Hepatocyte (in vitro differentiated cells): Measurements from ENCODE around the gene MB21D2. TPM values are rescaled to one million over a fixed set of nuclear protein-coding genes. Genes with fewer than 3 reads are reported as not detected.

Experiments used
- DNase-seq: peaks from one replicate; pipeline ENCODE4 v3.0.0-alpha.2; 2016; ENCODE audit warnings: low spot score
- H2AFZ ChIP-seq: fragments of 200-600 bp; sonication (generic); 2 replicates; pipeline ENCODE4 v1.6.0; 2016; ENCODE audit warnings: antibody characterized with exemption, mild to moderate bottlenecking
- H3K27ac ChIP-seq: fragments of 200-600 bp; sonication (generic); 2 replicates; pipeline ENCODE4 v1.5.1; 2016; ENCODE audit warnings: mild to moderate bottlenecking
- H3K27me3 ChIP-seq: fragments of 200-600 bp; sonication (generic); 2 replicates; pipeline ENCODE4 v1.6.1; 2016
- H3K36me3 ChIP-seq: fragments of 200-600 bp; sonication (generic); replicated peaks from 2 replicates; pipeline ENCODE4 v1.5.1; 2016; ENCODE audit warnings: low read depth; ENCODE audit not compliant: insufficient read depth
- H3K4me1 ChIP-seq: fragments of 200-600 bp; sonication (generic); 2 replicates; pipeline ENCODE4 v1.5.1; 2016; ENCODE audit warnings: mild to moderate bottlenecking, moderate library complexity; ENCODE audit not compliant: insufficient read depth
- H3K4me2 ChIP-seq: fragments of 200-600 bp; sonication (generic); 2 replicates; pipeline ENCODE4 v1.6.0; 2016
- H3K4me3 ChIP-seq: fragments of 200-600 bp; sonication (generic); 2 replicates; pipeline ENCODE4 v1.5.1; 2016; ENCODE audit warnings: mild to moderate bottlenecking
- H3K79me2 ChIP-seq: fragments of 200-600 bp; sonication (generic); 2 replicates; pipeline ENCODE4 v1.6.0; 2017; ENCODE audit warnings: mild to moderate bottlenecking
- H3K9me2 ChIP-seq: fragments of 200-600 bp; sonication (generic); replicated peaks from 2 replicates; pipeline ENCODE4 v1.6.0; 2017; ENCODE audit warnings: mild to moderate bottlenecking; ENCODE audit not compliant: insufficient read depth
- H3K9me3 ChIP-seq: fragments of 200-600 bp; sonication (generic); 2 replicates; pipeline ENCODE4 v1.5.1; 2016; ENCODE audit warnings: low read depth, mild to moderate bottlenecking
- H4K20me1 ChIP-seq: fragments of 200-600 bp; sonication (generic); 2 replicates; pipeline ENCODE4 v1.6.0; 2016; ENCODE audit warnings: mild to moderate bottlenecking; ENCODE audit not compliant: insufficient read depth, poor library complexity, severe bottlenecking
- CTCF ChIP-seq: fragments of 200-600 bp; sonication (generic); IDR thresholded peaks from 2 replicates; pipeline ENCODE4 v1.5.1; 2016; ENCODE audit warnings: antibody characterized with exemption, mild to moderate bottlenecking; ENCODE audit not compliant: poor library complexity
- EZH2 ChIP-seq: fragments of 200-600 bp; sonication (generic); IDR thresholded peaks from 2 replicates; pipeline ENCODE4 v1.6.1; 2016; ENCODE audit warnings: antibody characterized with exemption, mild to moderate bottlenecking, borderline replicate concordance
- EZH2phosphoT487 ChIP-seq: fragments of 200-600 bp; sonication (generic); IDR thresholded peaks from one replicate; pipeline ENCODE4 v1.6.1; 2018; ENCODE audit warnings: antibody characterized with exemption, mild to moderate bottlenecking, low read depth, moderate library complexity; ENCODE audit not compliant: unreplicated experiment, severe bottlenecking
- WGBS: methylation state at CpG from one replicate; pipeline ENCODE4 v1.1.6; 2016; ENCODE audit warnings: low lambda C conversion rate; ENCODE audit errors: missing lambda C conversion rate; 5-methylcytosine and 5-hydroxymethylcytosine counted together
- polyA plus RNA-seq: library from polyadenylated mRNA; unstranded; fragments of >200 nt; fragmentation: Nextera tagmentation; extraction: Ambion mirVana; gene quantifications from 2 replicates; pipeline ENCODE4 v1.2.1, GENCODE V29; 2016
- total RNA-seq: library from RNA; depleted of rRNA; stranded (reverse); fragments of >200 nt; gene quantifications from 2 replicates; pipeline ENCODE4 v1.2.3, GENCODE V29; 2014

The MB21D2 gene
- total and polyA plus RNA-seq, 2 experiments from 2014 or later, result 9.1 to 22.1 TPM

GRCh38 chr3:192892981-192893700 lies 24.5 kb downstream of the MB21D2 start:
- peak overlapping the region; percentile 58 for H3K27ac ChIP-seq
- H3K79me2 ChIP-seq, result peaks cover 76% of the 10 kb centered on the region
- TF ChIP-seq CTCF (no peak), EZH2phosphoT487 (no peak), EZH2 (no peak)
- H4K20me1 ChIP-seq, result no peaks in the 10 kb centered on the region
- WGBS, result 56% methylated on average over 13 of the region's 13 CpGs
- no peak overlapping the region for H3K4me2 ChIP-seq
- H3K27me3 ChIP-seq, result no peaks in the 10 kb centered on the region
- H3K4me3 ChIP-seq, result no peak overlapping the region
- peaks cover 50% of the 10 kb centered on the region for H3K4me1 ChIP-seq
- no peaks in the 10 kb centered on the region for H3K9me3 ChIP-seq
- H3K9me2 ChIP-seq, result no peaks in the 10 kb centered on the region
- peak; percentile 55 for DNase-seq
- H2AFZ ChIP-seq, result no peak overlapping the region
- no peaks in the 10 kb centered on the region for H3K36me3 ChIP-seq

- no peaks in the 10 kb centered on the region for H4K20me1 ChIP-seq
- H3K36me3 ChIP-seq, result no peaks in the 10 kb centered on the region
- H3K4me2 ChIP-seq, result peak overlapping the region; percentile 76
- WGBS, result 92% methylated on average over 13 of the region's 13 CpGs
- peak overlapping the region; percentile 92 for H3K27ac ChIP-seq
- no peak for DNase-seq
- TF ChIP-seq EZH2phosphoT487 (no peak), EZH2 (no peak), CTCF (no peak)
- peaks cover 71% of the 10 kb centered on the region for H3K79me2 ChIP-seq
- peaks cover 41% of the 10 kb centered on the region for H3K4me1 ChIP-seq
- H3K9me3 ChIP-seq, result no peaks in the 10 kb centered on the region
- no peak overlapping the region for H2AFZ ChIP-seq
- H3K9me2 ChIP-seq, result no peaks in the 10 kb centered on the region
- H3K4me3 ChIP-seq, result no peak overlapping the region
- H3K27me3 ChIP-seq, result no peaks in the 10 kb centered on the region
Observed at GRCh38 chr3:192890347-192891335, 27.0 kb downstream of the MB21D2 start.

- H3K4me2 ChIP-seq, result peak overlapping the region; percentile 76
Observed at GRCh38 chr3:192889679-192890078, 28.0 kb downstream of the MB21D2 start.

More at GRCh38 chr3:192889679-192890078, 28.0 kb downstream of the MB21D2 start:
- Histone ChIP-seq H3K4me3 (no peak overlapping the region), H2AFZ (no peak overlapping the region), H3K9me3 (no peaks in the 10 kb centered on the region), H3K79me2 (peaks cover 70% of the 10 kb centered on the region), H3K4me1 (peaks cover 41% of the 10 kb centered on the region), H3K27ac (peak overlapping the region; percentile 92), H4K20me1 (no peaks in the 10 kb centered on the region), H3K27me3 (no peaks in the 10 kb centered on the region), H3K9me2 (no peaks in the 10 kb centered on the region), H3K36me3 (no peaks in the 10 kb centered on the region)
- DNase-seq, result no peak
- no peak for TF ChIP-seq EZH2phosphoT487
- TF ChIP-seq CTCF, result no peak
- no peak for TF ChIP-seq EZH2
- 44% methylated on average over 3 of the region's 3 CpGs for WGBS
